Epithelial cell of esophagus (primary cell): ENCODE data around the gene CACNA1H.

ENCODE experiments used
- DNase-seq: peaks from one replicate; pipeline ENCODE4 v3.0.0; 2010; ENCODE audit warnings: low read depth
- H3K4me3 ChIP-seq: 2 replicates; pipeline ENCODE4 v1.5.1; 2011; ENCODE audit warnings: mild to moderate bottlenecking, low read length, control low read depth
- CTCF ChIP-seq: IDR thresholded peaks from 2 replicates; pipeline ENCODE4 v1.5.1; 2011; ENCODE audit warnings: low read depth, mild to moderate bottlenecking, low read length, control low read depth, inconsistent platforms; ENCODE audit not compliant: insufficient read depth; ENCODE audit errors: missing control alignments

CACNA1H gene

GRCh38 chr16:1144476-1145382 is 8.2 kb upstream of the CACNA1H start:
- no peak for DNase-seq
- TF ChIP-seq CTCF: no peak
- no peak overlapping the region for H3K4me3 ChIP-seq

GRCh38 chr16:1145383-1146100 is 7.4 kb upstream of the CACNA1H start:
- H3K4me3 ChIP-seq: no peak overlapping the region
- no peak for DNase-seq
- TF ChIP-seq CTCF: no peak

GRCh38 chr16:1146409-1146808 is 6.5 kb upstream of the CACNA1H start:
- H3K4me3 ChIP-seq: no peak overlapping the region
- TF ChIP-seq CTCF: no peak
- no peak for DNase-seq

- H3K4me3 ChIP-seq: no peak overlapping the region
- DNase-seq: no peak
- TF ChIP-seq CTCF: no peak
Measured at GRCh38 chr16:1147027-1147426, 5.9 kb upstream of the CACNA1H start.

- no peak for DNase-seq
- no peak for TF ChIP-seq CTCF
- H3K4me3 ChIP-seq: no peak overlapping the region
Measured at GRCh38 chr16:1149101-1149636, 3.7 kb upstream of the CACNA1H start.

GRCh38 chr16:1150511-1150982 is 2.4 kb upstream of the CACNA1H start:
- no peak overlapping the region for H3K4me3 ChIP-seq
- DNase-seq: no peak
- no peak for TF ChIP-seq CTCF
